Endothelial cell of umbilical vein (primary cell): ENCODE data around the gene ADCYAP1R1. TPM values are rescaled to one million over a fixed set of nuclear protein-coding genes. Genes with fewer than 3 reads are reported as not detected.

ENCODE experiments used
- BruUV-seq: library from RNA; stranded (reverse); fragments of 400-500 nt; replicated peaks from 2 replicates; lab custom pipeline; 2021; lab: Mats Ljungman, UMichigan
- CTCF ChIA-PET: fragments of 300-600, 350-600 bp; sonication (Branson Sonifier 250); formaldehyde crosslinking; loops from one replicate; lab custom pipeline; 2021; ENCODE audit warnings: antibody characterized with exemption, inconsistent platforms; lab: Charles Lee
- POLR2A ChIA-PET: fragments of 300-600, 350-600 bp; sonication (Branson Sonifier 250); formaldehyde crosslinking; loops from one replicate; lab custom pipeline; 2021; ENCODE audit warnings: antibody characterized with exemption, inconsistent platforms; lab: Charles Lee
- DNase-seq: peaks from one replicate; pipeline ENCODE4 v3.0.0-alpha.2; 2011; ENCODE audit warnings: low read depth, low spot score
- FAIRE-seq: peaks from 2 replicates; lab custom pipeline; 2011; peaks lifted over from hg19 to GRCh38; lab: Jason Lieb, UNC
- H2AFZ ChIP-seq: 2 replicates; pipeline ENCODE4 v1.6.0; 2012; ENCODE audit warnings: low read depth, low read length, control low read depth, inconsistent platforms
- H3K27ac ChIP-seq: 2 replicates; pipeline ENCODE4 v1.5.1; 2011; ENCODE audit warnings: low read depth, mild to moderate bottlenecking, control low read depth, low read length, moderate library complexity; ENCODE audit not compliant: insufficient read depth
- H3K27me3 ChIP-seq, 2 experiments: 2 replicates each; pipeline versions ENCODE4 v1.6.0 to v1.6.1; 2011; ENCODE audit warnings: low read length in 2 of 2, mixed read lengths in 1 of 2; ENCODE audit not compliant: control insufficient read depth in 2 of 2, insufficient read depth in 2 of 2
- H3K36me3 ChIP-seq, 2 experiments: 2 replicates in 1 of 2; 3 replicates in 1 of 2; pipeline ENCODE4 v1.5.1; 2011; ENCODE audit warnings: low read length in 2 of 2, mild to moderate bottlenecking in 1 of 2, moderate library complexity in 1 of 2; ENCODE audit not compliant: control insufficient read depth in 2 of 2, insufficient read depth in 2 of 2; ENCODE audit errors: extremely low read depth in 1 of 2
- H3K4me1 ChIP-seq: 3 replicates; pipeline ENCODE4 v1.5.1; 2011; ENCODE audit warnings: mild to moderate bottlenecking, low read length; ENCODE audit not compliant: control insufficient read depth, insufficient read depth; ENCODE audit errors: extremely low read depth
- H3K4me2 ChIP-seq: 2 replicates; pipeline ENCODE4 v1.6.1; 2011; ENCODE audit warnings: low read length, control low read depth, mixed read lengths; ENCODE audit not compliant: insufficient read depth
- H3K4me3 ChIP-seq, 3 experiments: fragments of 200-600 bp in 1 of 3; sonication (generic), shearing (Covaris generic) in 1 of 3; replicated peaks in 1 of 3; 2 replicates each; pipeline ENCODE4 v1.5.1; 2011 to 2016; ENCODE audit warnings: control low read depth in 3 of 3, low read length in 3 of 3, mild to moderate bottlenecking in 2 of 3, inconsistent platforms in 1 of 3, low read depth in 1 of 3, moderate library complexity in 1 of 3; ENCODE audit not compliant: insufficient read depth in 1 of 3
- H3K79me2 ChIP-seq: 2 replicates; pipeline ENCODE4 v1.6.0; 2012; ENCODE audit warnings: low read length, inconsistent platforms; ENCODE audit not compliant: control insufficient read depth, insufficient read depth
- H3K9ac ChIP-seq: replicated peaks from 2 replicates; pipeline ENCODE3; 2011; ENCODE audit warnings: low read length, control low read depth; ENCODE audit not compliant: insufficient read depth; ENCODE audit errors: extremely low read depth
- H3K9me1 ChIP-seq: replicated peaks from 3 replicates; pipeline ENCODE4 v1.6.0; 2011; ENCODE audit warnings: mild to moderate bottlenecking, low read length; ENCODE audit not compliant: control insufficient read depth, insufficient read depth; ENCODE audit errors: extremely low read depth
- H3K9me3 ChIP-seq: replicated peaks from 2 replicates; pipeline ENCODE4 v1.5.1; 2012; ENCODE audit warnings: low read length, inconsistent platforms; ENCODE audit not compliant: control insufficient read depth, insufficient read depth
- H4K20me1 ChIP-seq: replicated peaks from 2 replicates; pipeline ENCODE3; 2011; ENCODE audit warnings: mild to moderate bottlenecking, low read length; ENCODE audit not compliant: control insufficient read depth, insufficient read depth; ENCODE audit errors: extremely low read depth
- CTCF ChIP-seq, 2 donors: IDR thresholded peaks; 1 replicate in 1 of 2; 2 replicates in 1 of 2; pipeline ENCODE4 v1.5.1; 2011; ENCODE audit warnings: low read length in 2 of 2, mild to moderate bottlenecking in 2 of 2, moderate library complexity in 2 of 2, control low read depth in 1 of 2, inconsistent platforms in 1 of 2, low read depth in 1 of 2; ENCODE audit not compliant: insufficient read depth in 1 of 2; ENCODE audit errors: extremely low read depth in 1 of 2
- EZH2 ChIP-seq: IDR thresholded peaks from 2 replicates; pipeline ENCODE4 v1.6.1; 2012; ENCODE audit warnings: borderline replicate concordance, low read depth, mild to moderate bottlenecking, moderate library complexity, low read length, inconsistent platforms; ENCODE audit not compliant: severe bottlenecking
- FOS ChIP-seq: IDR thresholded peaks from 2 replicates; pipeline ENCODE4 v1.6.1; 2011; ENCODE audit warnings: mild to moderate bottlenecking, low read length, moderate library complexity, borderline replicate concordance; ENCODE audit not compliant: insufficient read depth
- GATA2 ChIP-seq: IDR thresholded peaks from 2 replicates; pipeline ENCODE4 v1.7.0; 2011; ENCODE audit warnings: low read depth, mild to moderate bottlenecking, moderate library complexity, mixed read lengths, low read length; ENCODE audit not compliant: insufficient read length, insufficient read depth
- JUN ChIP-seq: IDR thresholded peaks from 2 replicates; pipeline ENCODE4 v1.6.1; 2011; ENCODE audit warnings: borderline replicate concordance, low read depth; ENCODE audit not compliant: insufficient read length, insufficient read depth
- MAX ChIP-seq: IDR thresholded peaks from 2 replicates; pipeline ENCODE4 v1.6.1; 2011; ENCODE audit not compliant: insufficient read depth, insufficient read length
- MYC ChIP-seq: IDR thresholded peaks from one replicate; pipeline ENCODE4 v1.6.1; 2011; ENCODE audit warnings: mild to moderate bottlenecking, low read depth, low read length
- POLR2A ChIP-seq: IDR thresholded peaks from 2 replicates; pipeline ENCODE4 v1.6.1; 2012; ENCODE audit warnings: low read depth, mild to moderate bottlenecking, control low read depth, low read length
- POLR2AphosphoS5 ChIP-seq: IDR thresholded peaks from 2 replicates; pipeline ENCODE4 v1.6.1; 2012; ENCODE audit warnings: low read depth, mild to moderate bottlenecking, control low read depth, low read length, moderate library complexity; ENCODE audit not compliant: insufficient read depth
- dilution Hi-C: fragments of 300-500 bp; cut with MboI; formaldehyde crosslinking; loops from one replicate; pipeline ENCODE4 v1.15.0; 2019; ENCODE audit warnings: low sequenced_read_pairs; ENCODE audit not compliant: extremely low pct_ligation_motif_present
- intact Hi-C: fragments of 100-400 bp; cut with micrococcal nuclease; formaldehyde crosslinking; loops from one replicate; pipeline ENCODE4 v1.10.0; 2022
- polyA plus RNA-seq, 4 experiments: library from polyadenylated mRNA; depleted of rRNA in 3 of 4; stranded (reverse) in 3 of 4; unstranded in 1 of 4; fragments of >200 nt; gene quantifications; 2 replicates each; pipeline versions ENCODE4 v1.2.1 to v1.2.3, GENCODE V29; 2011 to 2012; ENCODE audit warnings: missing spikeins in 1 of 4
- total RNA-seq: library from RNA; stranded (reverse); gene quantifications from 2 replicates; pipeline ENCODE4 v1.2.3, GENCODE V29; 2021

The ADCYAP1R1 gene
- total and polyA plus RNA-seq, 2 donors (not counting 3 experiments of a cell fraction or from before 2014, with no cell fraction given): 0.04 TPM; not detected in 1

- no peak overlapping the region for H3K4me3 ChIP-seq
- no TSS peak for BruUV-seq
- no peaks in the 10 kb centered on the region for H3K36me3 ChIP-seq
- intact Hi-C loops (no loop called here), dilution Hi-C loops (no loop called here)
- DNase-seq (no peak), FAIRE-seq (no peak)
- H3K4me2 ChIP-seq: no peak overlapping the region
- no peaks in the 10 kb centered on the region for H3K9me3 ChIP-seq
- H3K27ac ChIP-seq: no peak overlapping the region
- no peaks in the 10 kb centered on the region for H3K79me2 ChIP-seq
- H2AFZ ChIP-seq: no peak overlapping the region
- no peaks in the 10 kb centered on the region for H3K4me1 ChIP-seq
- no peaks in the 10 kb centered on the region for H3K9me1 ChIP-seq
- POLR2A ChIA-PET: no interaction called here
- H4K20me1 ChIP-seq: no peaks in the 10 kb centered on the region
- TF ChIP-seq JUN (no peak), FOS (no peak), GATA2 (no peak), MYC (no peak), MAX (no peak), POLR2A (no peak), POLR2AphosphoS5 (no peak), EZH2 (no peak), CTCF (IDR thresholded peaks at IDR 0.05; ENCODE audit: extremely low read depth in 1 of 2, insufficient read depth in 1 of 2, low read depth in 1 of 2, low read length in 2 of 2) (no peak)
- H3K9ac ChIP-seq: no peak overlapping the region
- H3K27me3 ChIP-seq: peaks cover 0 to 8% of the 10 kb centered on the region in 2 experiments
- CTCF ChIA-PET: interaction anchor here (1.4 kb wide), 1 partner anchor 30 kb away, joined by 3 read pairs; no protein-coding TSS in a partner anchor
These were observed 40.5 kb downstream of the ADCYAP1R1 start for GRCh38 chr7:31092606-31093005.
